IMR-90 (cell line): ENCODE data around the gene KIF13A. TPM values are rescaled to one million over a fixed set of nuclear protein-coding genes. Genes with fewer than 3 reads are reported as not detected.

Experiments
- ATAC-seq: fragments of 200-7000 bp; cut with Tn5 transposase; 2 replicates; pipeline ENCODE4 v1.9.1; 2020; ENCODE audit warnings: low read depth, mild to moderate bottlenecking, moderate library complexity
- BruUV-seq: library from RNA; stranded (reverse); fragments of 400-500 nt; replicated peaks from 2 replicates; lab custom pipeline; 2021; lab: Mats Ljungman, UMichigan
- CTCF ChIA-PET: fragments of 300-600 bp; formaldehyde crosslinking; extraction: SDS; loops from one replicate; lab custom pipeline; 2021; ENCODE audit warnings: antibody characterized with exemption; lab: Yijun Ruan, JAX
- POLR2A ChIA-PET: fragments of 300-600 bp; sonication (Branson Sonifier 250); formaldehyde crosslinking; loops from one replicate; lab custom pipeline; 2022; ENCODE audit warnings: antibody characterized with exemption; ENCODE audit not compliant: unreplicated experiment; lab: Charles Lee
- DNase-seq: peaks from one replicate; pipeline ENCODE4 v3.0.0; 2013
- H2AFZ ChIP-seq: replicated peaks from 2 replicates; pipeline ENCODE3; 2013; ENCODE audit warnings: low read length, mild to moderate bottlenecking; ENCODE audit not compliant: poor library complexity
- H2AK5ac ChIP-seq: 2 replicates; pipeline ENCODE4 v1.6.1; 2013; ENCODE audit warnings: low read depth, low read length, inconsistent platforms
- H2AK9ac ChIP-seq: replicated peaks from 2 replicates; pipeline ENCODE3; 2013; ENCODE audit warnings: mild to moderate bottlenecking, low read depth, low read length, moderate library complexity; ENCODE audit not compliant: poor library complexity
- H2BK120ac ChIP-seq: 2 replicates; pipeline ENCODE4 v1.6.1; 2013; ENCODE audit warnings: low read depth, low read length, inconsistent platforms
- H2BK15ac ChIP-seq: 3 replicates; pipeline ENCODE4 v1.6.1; 2013; ENCODE audit warnings: low read depth, low read length, inconsistent platforms
- H2BK20ac ChIP-seq: 2 replicates; pipeline ENCODE4 v1.6.1; 2013; ENCODE audit warnings: low read depth, mild to moderate bottlenecking, inconsistent platforms, low read length, moderate library complexity
- H2BK5ac ChIP-seq: 2 replicates; pipeline ENCODE4 v1.6.1; 2013; ENCODE audit warnings: mild to moderate bottlenecking, low read depth, low read length, inconsistent platforms; ENCODE audit not compliant: poor library complexity, severe bottlenecking
- H3K14ac ChIP-seq: replicated peaks from 2 replicates; pipeline ENCODE4 v1.6.1; 2013; ENCODE audit warnings: low read depth, low read length, inconsistent platforms
- H3K18ac ChIP-seq: 2 replicates; pipeline ENCODE4 v1.6.1; 2013; ENCODE audit warnings: low read depth, low read length, control low read depth
- H3K23ac ChIP-seq: 2 replicates; pipeline ENCODE4 v1.6.1; 2013; ENCODE audit warnings: low read depth, low read length, inconsistent platforms
- H3K27ac ChIP-seq: 2 replicates; pipeline ENCODE4 v1.5.1; 2013; ENCODE audit warnings: mild to moderate bottlenecking, control low read depth, low read length; ENCODE audit not compliant: insufficient read depth
- H3K27me3 ChIP-seq: 2 replicates; pipeline ENCODE4 v1.6.1; 2013; ENCODE audit warnings: low read length; ENCODE audit not compliant: control insufficient read depth, insufficient read depth
- H3K36me3 ChIP-seq: 2 replicates; pipeline ENCODE4 v1.6.1; 2013; ENCODE audit warnings: low read length, mixed read lengths; ENCODE audit not compliant: control insufficient read depth, insufficient read depth
- H3K4ac ChIP-seq: 2 replicates; pipeline ENCODE4 v1.6.1; 2013; ENCODE audit warnings: low read depth, low read length, inconsistent platforms
- H3K4me1 ChIP-seq: 2 replicates; pipeline ENCODE4 v1.6.1; 2013; ENCODE audit warnings: low read length, mixed read lengths; ENCODE audit not compliant: control insufficient read depth, insufficient read depth
- H3K4me2 ChIP-seq: 2 replicates; pipeline ENCODE4 v1.6.1; 2013; ENCODE audit warnings: low read depth, mild to moderate bottlenecking, control low read depth, low read length, moderate library complexity
- H3K4me3 ChIP-seq: 2 replicates; pipeline ENCODE4 v1.5.1; 2013; ENCODE audit warnings: low read depth, mild to moderate bottlenecking, control low read depth, low read length, moderate library complexity; ENCODE audit not compliant: insufficient read depth
- H3K56ac ChIP-seq: 2 replicates; pipeline ENCODE4 v1.6.1; 2013; ENCODE audit warnings: low read length, inconsistent platforms; ENCODE audit not compliant: insufficient read depth; ENCODE audit errors: extremely low read depth
- H3K79me1 ChIP-seq, 2 experiments: 2 replicates each; pipeline ENCODE4 v1.6.1; 2013; ENCODE audit warnings: low read length in 2 of 2, inconsistent platforms in 1 of 2, low read depth in 1 of 2
- H3K9ac ChIP-seq: 2 replicates; pipeline ENCODE4 v1.6.1; 2013; ENCODE audit warnings: low read depth, low read length, control low read depth
- H3K9me1 ChIP-seq: 2 replicates; pipeline ENCODE4 v1.6.1; 2013; ENCODE audit warnings: low read length, inconsistent platforms; ENCODE audit not compliant: insufficient read depth
- H3K9me3 ChIP-seq: 2 replicates; pipeline ENCODE4 v1.6.1; 2013; ENCODE audit warnings: low read length; ENCODE audit not compliant: control insufficient read depth, insufficient read depth
- H4K20me1 ChIP-seq: 2 replicates; pipeline ENCODE4 v1.6.1; 2013; ENCODE audit warnings: low read length, inconsistent platforms; ENCODE audit not compliant: insufficient read depth
- H4K5ac ChIP-seq: 2 replicates; pipeline ENCODE4 v1.6.1; 2013; ENCODE audit warnings: mild to moderate bottlenecking, low read depth, low read length, control low read depth
- H4K8ac ChIP-seq, 2 experiments: 2 replicates each; pipeline ENCODE4 v1.6.1; 2013; ENCODE audit warnings: low read depth in 2 of 2, low read length in 2 of 2, control low read depth in 1 of 2, inconsistent platforms in 1 of 2
- H4K91ac ChIP-seq: 2 replicates; pipeline ENCODE4 v1.6.1; 2013; ENCODE audit warnings: low read depth, low read length, inconsistent platforms; ENCODE audit not compliant: insufficient read depth
- BHLHE40 ChIP-seq: fragments of 150-350 bp; IDR thresholded peaks from 2 replicates; pipeline ENCODE4 v1.6.1; 2016; ENCODE audit warnings: mild to moderate bottlenecking, low read depth, low read length
- CEBPB ChIP-seq: IDR thresholded peaks from 2 replicates; pipeline ENCODE4 v1.6.1; 2012; ENCODE audit warnings: low read depth, low read length, improper control_type of control experiment
- CHD1 ChIP-seq: IDR thresholded peaks from 2 replicates; pipeline ENCODE4 v1.6.1; 2012; ENCODE audit warnings: low read depth, low read length, improper control_type of control experiment
- MAFK ChIP-seq: IDR thresholded peaks from 2 replicates; pipeline ENCODE4 v1.6.1; 2012; ENCODE audit warnings: low read depth, low read length, improper control_type of control experiment
- NFE2L2 ChIP-seq: fragments of 150-350 bp; IDR thresholded peaks from 2 replicates; pipeline ENCODE4 v1.6.1; 2016; ENCODE audit warnings: low read depth, mild to moderate bottlenecking, low read length
- RAD21 ChIP-seq: IDR thresholded peaks from 2 replicates; pipeline ENCODE4 v1.6.1; 2012; ENCODE audit warnings: low read length, improper control_type of control experiment
- RCOR1 ChIP-seq: IDR thresholded peaks from 2 replicates; pipeline ENCODE4 v1.6.1; 2012; ENCODE audit warnings: mild to moderate bottlenecking, low read length, improper control_type of control experiment; ENCODE audit not compliant: insufficient replicate concordance
- RFX5 ChIP-seq: IDR thresholded peaks from 2 replicates; pipeline ENCODE4 v1.8.0; 2012; ENCODE audit warnings: low read depth, mild to moderate bottlenecking, low read length, moderate library complexity
- USF2 ChIP-seq: fragments of 150-350 bp; IDR thresholded peaks from 2 replicates; pipeline ENCODE4 v1.6.1; 2017; ENCODE audit warnings: mild to moderate bottlenecking, antibody characterized with exemption, low read length, low read depth
- WGBS, 2 experiments: methylation state at CpG; one replicate each; pipeline versions ENCODE4 v1.1.5 to v1.1.7; 2013; ENCODE audit warnings: missing lambda C conversion rate in 2 of 2; ENCODE audit not compliant: insufficient read length in 1 of 2; ENCODE audit errors: extremely low coverage in 2 of 2; 5-methylcytosine and 5-hydroxymethylcytosine counted together
- dilution Hi-C: fragments of 300-500 bp; cut with HindIII; formaldehyde crosslinking; loops from one replicate; pipeline ENCODE4 v1.14.3; 2018; ENCODE audit warnings: low sequenced_read_pairs; ENCODE audit not compliant: unreplicated experiment
- in situ Hi-C: fragments of 300-500 bp; cut with MboI; formaldehyde crosslinking; loops from 3 replicates; pipeline ENCODE4 v1.14.3; 2019; ENCODE audit warnings: low sequenced_read_pairs, inconsistent platforms, mixed read lengths
- intact Hi-C: fragments of 100-400 bp; cut with micrococcal nuclease; formaldehyde crosslinking; loops from 2 replicates; pipeline ENCODE4 v1.10.0; 2022
- polyA plus RNA-seq, 3 experiments: library from polyadenylated mRNA; depleted of rRNA; stranded (reverse); fragments of >200 nt; gene quantifications; 2 replicates each; pipeline ENCODE4 v1.2.3, GENCODE V29; 2012; ENCODE audit warnings: low replicate concordance in 1 of 3
- total RNA-seq: library from RNA; depleted of rRNA; stranded (reverse); fragments of >200 nt; gene quantifications from 2 replicates; pipeline ENCODE4 v1.2.3, GENCODE V29; 2012
- TF ChIP-seq, protein P1 (sequence below): conservative IDR thresholded peaks from 2 replicates; pipeline ENCODE4 v1.5.1; 2012; ENCODE audit warnings: mild to moderate bottlenecking, low read depth, low read length, improper control_type of control experiment

The KIF13A gene
- total and polyA plus RNA-seq, 2 of the 4 experiments (the other 2 are of a cell fraction) = 23.3 to 51.8 TPM

DNA sequence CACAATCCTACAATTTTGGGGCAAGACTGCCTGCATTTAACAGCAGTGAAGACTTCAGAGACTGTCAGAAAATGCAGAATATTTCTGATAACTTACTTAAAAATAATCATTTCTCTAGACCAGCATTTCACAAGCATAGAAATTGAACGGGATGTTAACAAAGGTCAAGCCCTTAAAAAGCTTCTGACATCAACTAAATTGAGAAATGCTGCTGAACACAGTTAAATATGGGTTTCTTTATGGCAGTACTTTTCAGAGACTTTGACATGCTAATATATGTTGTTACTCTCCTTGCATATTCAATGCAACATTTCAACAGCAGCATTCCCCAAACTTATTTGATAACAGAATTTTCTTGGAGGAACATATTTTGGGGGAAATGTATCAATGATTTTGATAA lies 84.5 kb downstream of the KIF13A start:
- H2AFZ ChIP-seq = no peak overlapping the region
- in situ Hi-C loops (no loop called here), intact Hi-C loops (no loop called here), dilution Hi-C loops (no loop called here)
- DNase-seq (no peak), ATAC-seq (no peak)
- peaks cover 13% of the 10 kb centered on the region; the same call in 1 of the 2 replicates for H3K9me1 ChIP-seq
- H2BK15ac ChIP-seq = no peak overlapping the region
- H4K20me1 ChIP-seq = no peaks in the 10 kb centered on the region; the same call in 1 of the 2 replicates
- H2BK5ac ChIP-seq = no peak overlapping the region
- no peak overlapping the region for H3K4me3 ChIP-seq
- no peak overlapping the region for H3K4me2 ChIP-seq
- no peak overlapping the region for H3K9ac ChIP-seq
- H3K27ac ChIP-seq = no peak overlapping the region
- no peak overlapping the region for H2BK20ac ChIP-seq
- peaks cover 20% of the 10 kb centered on the region for H3K4me1 ChIP-seq
- H3K27me3 ChIP-seq = no peaks in the 10 kb centered on the region
- no peak overlapping the region for H4K8ac ChIP-seq
- no peak overlapping the region for H4K5ac ChIP-seq
- no peak overlapping the region for H2BK120ac ChIP-seq
- no CpG with 5 or more reads among the region's 1 CpG for WGBS, 2 experiments
- H3K79me1 ChIP-seq = peaks cover 32 to 72% of the 10 kb centered on the region in 2 experiments
- H3K18ac ChIP-seq = no peak overlapping the region
- no peaks in the 10 kb centered on the region; the same call in 1 of the 2 replicates for H3K36me3 ChIP-seq
- H4K91ac ChIP-seq = no peak overlapping the region
- CTCF ChIA-PET = no interaction called here
- H3K9me3 ChIP-seq = no peaks in the 10 kb centered on the region
- no peak overlapping the region for H3K23ac ChIP-seq
- no peak overlapping the region for H3K14ac ChIP-seq
- H2AK9ac ChIP-seq = no peak overlapping the region
- no peak overlapping the region for H3K4ac ChIP-seq
- POLR2A ChIA-PET = no interaction called here
- TF ChIP-seq RCOR1 (no peak), BHLHE40 (no peak), USF2 (no peak), CHD1 (no peak), MAFK (no peak), RFX5 (no peak), RAD21 (no peak), NFE2L2 (no peak), CEBPB (no peak)
- TF ChIP-seq, protein P1, sequence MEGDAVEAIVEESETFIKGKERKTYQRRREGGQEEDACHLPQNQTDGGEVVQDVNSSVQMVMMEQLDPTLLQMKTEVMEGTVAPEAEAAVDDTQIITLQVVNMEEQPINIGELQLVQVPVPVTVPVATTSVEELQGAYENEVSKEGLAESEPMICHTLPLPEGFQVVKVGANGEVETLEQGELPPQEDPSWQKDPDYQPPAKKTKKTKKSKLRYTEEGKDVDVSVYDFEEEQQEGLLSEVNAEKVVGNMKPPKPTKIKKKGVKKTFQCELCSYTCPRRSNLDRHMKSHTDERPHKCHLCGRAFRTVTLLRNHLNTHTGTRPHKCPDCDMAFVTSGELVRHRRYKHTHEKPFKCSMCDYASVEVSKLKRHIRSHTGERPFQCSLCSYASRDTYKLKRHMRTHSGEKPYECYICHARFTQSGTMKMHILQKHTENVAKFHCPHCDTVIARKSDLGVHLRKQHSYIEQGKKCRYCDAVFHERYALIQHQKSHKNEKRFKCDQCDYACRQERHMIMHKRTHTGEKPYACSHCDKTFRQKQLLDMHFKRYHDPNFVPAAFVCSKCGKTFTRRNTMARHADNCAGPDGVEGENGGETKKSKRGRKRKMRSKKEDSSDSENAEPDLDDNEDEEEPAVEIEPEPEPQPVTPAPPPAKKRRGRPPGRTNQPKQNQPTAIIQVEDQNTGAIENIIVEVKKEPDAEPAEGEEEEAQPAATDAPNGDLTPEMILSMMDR = no peak
- H2AK5ac ChIP-seq = no peak overlapping the region
- H3K56ac ChIP-seq = no peak overlapping the region
- BruUV-seq = no TSS peak
